ENCODE results near the gene TAAR8.

Gene TAAR8

DNA sequence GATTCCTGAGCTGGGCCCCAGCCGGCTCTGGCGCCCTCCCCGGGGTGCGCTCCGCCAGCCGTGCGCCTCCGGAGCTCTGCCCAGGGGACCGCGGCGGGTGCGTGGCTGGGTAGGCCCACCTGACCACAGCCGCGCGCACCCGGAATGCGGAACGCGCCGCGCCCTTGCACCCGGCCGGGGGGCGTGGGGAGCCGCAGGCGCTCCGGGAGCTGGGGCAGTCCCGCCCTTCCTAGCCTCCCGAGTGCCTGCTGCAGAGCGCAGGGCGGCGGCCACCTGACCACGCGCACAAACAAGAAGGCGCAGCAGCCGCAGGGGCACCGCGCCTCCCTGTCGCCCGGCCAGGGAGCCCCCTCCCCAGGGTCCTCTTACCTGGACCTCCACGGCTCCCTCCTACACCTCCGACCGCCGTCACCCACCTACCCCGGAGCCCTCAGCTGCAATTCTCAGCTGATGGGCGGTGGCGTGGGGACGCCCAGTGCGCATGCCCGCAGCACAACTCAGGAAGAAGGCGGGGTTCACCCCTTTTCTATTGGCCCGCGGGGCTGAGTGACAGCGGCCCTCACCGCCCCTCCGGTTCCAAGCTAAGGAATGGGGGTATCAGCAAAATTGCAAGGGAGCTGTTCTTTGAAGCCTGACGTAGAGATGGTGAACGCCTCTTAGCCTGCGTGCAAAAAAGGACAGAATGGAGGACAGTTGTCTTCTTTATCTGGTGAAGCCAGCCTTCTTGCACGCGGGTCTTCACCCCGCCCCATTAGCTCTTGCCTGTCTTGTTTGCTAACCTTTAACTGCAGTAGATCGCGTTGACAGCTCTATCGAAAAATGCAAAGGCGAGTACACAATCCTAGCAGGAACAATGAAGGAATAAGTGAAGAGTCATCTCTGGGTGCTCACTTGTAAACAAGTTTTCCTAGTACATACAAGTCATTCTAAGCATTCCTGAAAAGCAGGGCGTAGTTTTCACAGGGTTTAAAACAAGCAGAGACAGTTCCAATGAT, 39.5 kb upstream of the TAAR8 start, which contains the start of gene STX7 (continued):
- TF ChIP-seq, protein P1, sequence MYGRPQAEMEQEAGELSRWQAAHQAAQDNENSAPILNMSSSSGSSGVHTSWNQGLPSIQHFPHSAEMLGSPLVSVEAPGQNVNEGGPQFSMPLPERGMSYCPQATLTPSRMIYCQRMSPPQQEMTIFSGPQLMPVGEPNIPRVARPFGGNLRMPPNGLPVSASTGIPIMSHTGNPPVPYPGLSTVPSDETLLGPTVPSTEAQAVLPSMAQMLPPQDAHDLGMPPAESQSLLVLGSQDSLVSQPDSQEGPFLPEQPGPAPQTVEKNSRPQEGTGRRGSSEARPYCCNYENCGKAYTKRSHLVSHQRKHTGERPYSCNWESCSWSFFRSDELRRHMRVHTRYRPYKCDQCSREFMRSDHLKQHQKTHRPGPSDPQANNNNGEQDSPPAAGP (tag by site-specific recombination; IDR thresholded peaks at IDR 0.05): 0 out of 2 replicates have a peak, but pooled peaks have one; percentile 18
- TF ChIP-seq ZNF776 (tag by site-specific recombination; IDR thresholded peaks at IDR 0.05; ENCODE audit: borderline replicate concordance): no peak
- 0 out of 2 replicates have a peak, but pooled peaks have one; percentile 10 for TF ChIP-seq ZNF10 (tag by site-specific recombination; IDR thresholded peaks at IDR 0.05)
- TF ChIP-seq, protein P2, sequence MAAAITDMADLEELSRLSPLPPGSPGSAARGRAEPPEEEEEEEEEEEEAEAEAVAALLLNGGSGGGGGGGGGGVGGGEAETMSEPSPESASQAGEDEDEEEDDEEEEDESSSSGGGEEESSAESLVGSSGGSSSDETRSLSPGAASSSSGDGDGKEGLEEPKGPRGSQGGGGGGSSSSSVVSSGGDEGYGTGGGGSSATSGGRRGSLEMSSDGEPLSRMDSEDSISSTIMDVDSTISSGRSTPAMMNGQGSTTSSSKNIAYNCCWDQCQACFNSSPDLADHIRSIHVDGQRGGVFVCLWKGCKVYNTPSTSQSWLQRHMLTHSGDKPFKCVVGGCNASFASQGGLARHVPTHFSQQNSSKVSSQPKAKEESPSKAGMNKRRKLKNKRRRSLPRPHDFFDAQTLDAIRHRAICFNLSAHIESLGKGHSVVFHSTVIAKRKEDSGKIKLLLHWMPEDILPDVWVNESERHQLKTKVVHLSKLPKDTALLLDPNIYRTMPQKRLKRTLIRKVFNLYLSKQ (tag by site-specific recombination; IDR thresholded peaks at IDR 0.05; ENCODE audit: borderline replicate concordance): no peak
- TF ChIP-seq, protein P3, sequence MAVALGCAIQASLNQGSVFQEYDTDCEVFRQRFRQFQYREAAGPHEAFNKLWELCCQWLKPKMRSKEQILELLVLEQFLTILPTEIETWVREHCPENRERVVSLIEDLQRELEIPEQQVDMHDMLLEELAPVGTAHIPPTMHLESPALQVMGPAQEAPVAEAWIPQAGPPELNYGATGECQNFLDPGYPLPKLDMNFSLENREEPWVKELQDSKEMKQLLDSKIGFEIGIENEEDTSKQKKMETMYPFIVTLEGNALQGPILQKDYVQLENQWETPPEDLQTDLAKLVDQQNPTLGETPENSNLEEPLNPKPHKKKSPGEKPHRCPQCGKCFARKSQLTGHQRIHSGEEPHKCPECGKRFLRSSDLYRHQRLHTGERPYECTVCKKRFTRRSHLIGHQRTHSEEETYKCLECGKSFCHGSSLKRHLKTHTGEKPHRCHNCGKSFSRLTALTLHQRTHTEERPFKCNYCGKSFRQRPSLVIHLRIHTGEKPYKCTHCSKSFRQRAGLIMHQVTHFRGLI (tag by site-specific recombination; IDR thresholded peaks at IDR 0.05): no peak
- peak; percentile 95 for TF ChIP-seq KLF1 (tag by site-specific recombination; IDR thresholded peaks at IDR 0.05)
- peak; percentile 62; the same call in 1 of the 2 replicates for TF ChIP-seq IKZF3 (tag by site-specific recombination; IDR thresholded peaks at IDR 0.05)
- TF ChIP-seq, protein P4, sequence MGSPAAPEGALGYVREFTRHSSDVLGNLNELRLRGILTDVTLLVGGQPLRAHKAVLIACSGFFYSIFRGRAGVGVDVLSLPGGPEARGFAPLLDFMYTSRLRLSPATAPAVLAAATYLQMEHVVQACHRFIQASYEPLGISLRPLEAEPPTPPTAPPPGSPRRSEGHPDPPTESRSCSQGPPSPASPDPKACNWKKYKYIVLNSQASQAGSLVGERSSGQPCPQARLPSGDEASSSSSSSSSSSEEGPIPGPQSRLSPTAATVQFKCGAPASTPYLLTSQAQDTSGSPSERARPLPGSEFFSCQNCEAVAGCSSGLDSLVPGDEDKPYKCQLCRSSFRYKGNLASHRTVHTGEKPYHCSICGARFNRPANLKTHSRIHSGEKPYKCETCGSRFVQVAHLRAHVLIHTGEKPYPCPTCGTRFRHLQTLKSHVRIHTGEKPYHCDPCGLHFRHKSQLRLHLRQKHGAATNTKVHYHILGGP (tag by site-specific recombination; IDR thresholded peaks at IDR 0.05): peak; percentile 89
- peak; percentile 54; the same call in 1 of the 2 replicates for TF ChIP-seq ZBTB48 (tag by site-specific recombination; IDR thresholded peaks at IDR 0.05)
- TF ChIP-seq ZNF610 (tag by site-specific recombination; IDR thresholded peaks at IDR 0.05; ENCODE audit: borderline replicate concordance): no peak
- no peak for TF ChIP-seq ZNF560 (tag by site-specific recombination; IDR thresholded peaks at IDR 0.05; ENCODE audit: borderline replicate concordance)
- TF ChIP-seq KLF16 (tag by site-specific recombination; IDR thresholded peaks at IDR 0.05): peak; percentile 54; the same call in 1 of the 2 replicates
- no peak for TF ChIP-seq OSR2 (tag by site-specific recombination; IDR thresholded peaks at IDR 0.05)
- peak; percentile 86 for TF ChIP-seq SP2 (tag by site-specific recombination; IDR thresholded peaks at IDR 0.05)
- no peak for TF ChIP-seq ZNF473 (tag by site-specific recombination; IDR thresholded peaks at IDR 0.05)

DNA sequence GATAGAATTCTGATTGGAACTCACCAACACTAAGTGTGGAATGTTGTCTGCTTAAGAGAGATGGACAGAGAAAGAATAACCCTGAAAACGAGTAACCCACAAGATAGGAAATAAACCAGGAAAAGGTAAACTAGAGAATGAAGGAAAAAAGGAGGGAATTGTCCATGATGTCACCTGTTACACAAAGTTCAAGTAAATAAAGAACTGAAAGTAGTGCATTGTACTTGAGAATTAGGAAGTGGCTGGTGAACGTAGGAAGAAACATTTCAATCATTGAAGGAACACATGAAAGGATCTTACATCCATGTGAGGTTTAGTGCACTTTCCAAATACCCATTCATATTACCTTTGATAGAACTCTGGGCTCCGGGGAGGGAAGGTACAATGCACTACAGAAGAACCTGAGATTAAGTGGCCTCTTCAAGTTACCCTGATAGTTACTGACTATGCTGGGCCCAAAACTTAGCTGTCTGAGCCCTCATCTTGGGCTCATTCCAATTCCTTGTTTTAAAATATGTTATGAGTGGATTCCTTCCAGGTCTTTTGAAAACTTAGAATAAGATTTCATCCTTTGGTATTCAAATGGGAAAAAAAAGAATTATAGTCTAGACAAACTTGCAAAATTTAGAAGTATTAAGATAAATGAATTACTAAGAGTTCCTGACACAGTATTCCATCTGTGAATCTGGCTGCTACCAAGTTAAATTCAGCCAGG, 38.5 kb upstream of the TAAR8 start:
- ChIA-PET CTCF (interaction anchor here (0.5 to 1.6 kb wide), 5 partner anchors 16 to 565 kb away, joined by 3 to 14 read pairs (median 5); no protein-coding TSS in a partner anchor), POLR2A (interaction anchor here (1.7 kb wide), 1 partner anchor 564 kb away, joined by 8 read pairs; no protein-coding TSS in a partner anchor)
- no peak overlapping the region for H3K27ac ChIP-seq (ENCODE audit: extremely low read depth, low read depth, low read length)
- TF ChIP-seq ZNF629 (tag by site-specific recombination; IDR thresholded peaks at IDR 0.05): 0 out of 2 replicates have a peak, but pooled peaks have one; percentile 14
- no peak for TF ChIP-seq ZNF768 (tag by site-specific recombination; IDR thresholded peaks at IDR 0.05)
- peak; percentile 87 for TF ChIP-seq SCRT2 (tag by site-specific recombination; IDR thresholded peaks at IDR 0.05)
- no peak for TF ChIP-seq SP2 (tag by site-specific recombination; IDR thresholded peaks at IDR 0.05)
- TF ChIP-seq ZNF335 (tag by site-specific recombination; conservative IDR thresholded peaks at IDR 0.05): no peak
- TF ChIP-seq SCRT1 (tag by site-specific recombination; IDR thresholded peaks at IDR 0.05; ENCODE audit: borderline replicate concordance): peak; percentile 48; the same call in 1 of the 2 replicates
- TF ChIP-seq, protein P5, sequence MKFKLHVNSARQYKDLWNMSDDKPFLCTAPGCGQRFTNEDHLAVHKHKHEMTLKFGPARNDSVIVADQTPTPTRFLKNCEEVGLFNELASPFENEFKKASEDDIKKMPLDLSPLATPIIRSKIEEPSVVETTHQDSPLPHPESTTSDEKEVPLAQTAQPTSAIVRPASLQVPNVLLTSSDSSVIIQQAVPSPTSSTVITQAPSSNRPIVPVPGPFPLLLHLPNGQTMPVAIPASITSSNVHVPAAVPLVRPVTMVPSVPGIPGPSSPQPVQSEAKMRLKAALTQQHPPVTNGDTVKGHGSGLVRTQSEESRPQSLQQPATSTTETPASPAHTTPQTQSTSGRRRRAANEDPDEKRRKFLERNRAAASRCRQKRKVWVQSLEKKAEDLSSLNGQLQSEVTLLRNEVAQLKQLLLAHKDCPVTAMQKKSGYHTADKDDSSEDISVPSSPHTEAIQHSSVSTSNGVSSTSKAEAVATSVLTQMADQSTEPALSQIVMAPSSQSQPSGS (tag by site-specific recombination; IDR thresholded peaks at IDR 0.05; ENCODE audit: low read depth): peak; percentile 77
- H3K4me3 ChIP-seq (ENCODE audit: low read depth, low read length): no peak overlapping the region
- H3K4me1 ChIP-seq (ENCODE audit: control insufficient read depth, insufficient read depth, low read length): peaks cover 5% of the 10 kb centered on the region
- no peaks in the 10 kb centered on the region for H3K36me3 ChIP-seq (ENCODE audit: control insufficient read depth in 2 of 2, insufficient read depth in 1 of 2, low read length in 2 of 2)
- H3K9me3 ChIP-seq (ENCODE audit: control insufficient read depth, insufficient read depth, low read depth, low read length): no peaks in the 10 kb centered on the region

Data from HEK293 (cell line).